CD4-positive, alpha-beta T cell treated with Interleukin-21 for 1 hour (primary cell): ENCODE data around the gene CD300H.

Source experiments
- DNase-seq: peaks from one replicate; pipeline ENCODE4 v3.0.0-alpha.2; 2020

The CD300H gene

DNA sequence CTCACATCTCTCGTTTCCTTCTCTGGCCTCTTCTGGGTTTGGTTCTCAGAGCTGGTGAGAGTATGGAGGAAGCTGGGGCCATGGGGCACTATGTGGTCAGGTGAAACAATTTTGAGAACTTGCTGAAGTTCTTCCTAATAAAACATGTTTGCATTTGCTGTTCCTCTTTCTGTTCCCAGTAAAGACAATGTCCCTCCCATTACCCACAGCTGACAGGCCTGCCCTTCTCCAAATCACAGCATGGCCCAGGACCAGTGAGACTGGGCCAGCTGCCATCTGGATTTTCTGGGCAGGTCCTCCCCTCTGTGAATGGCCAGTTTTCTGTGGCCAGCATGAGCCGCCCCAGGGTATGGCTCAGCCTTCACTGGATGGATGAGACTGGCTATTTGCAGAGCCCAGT, at the start of gene CD300H:
CD300H (minus strand) TSS at position 113 of the 400 bp plus-strand sequence.
- no peak for DNase-seq

DNA sequence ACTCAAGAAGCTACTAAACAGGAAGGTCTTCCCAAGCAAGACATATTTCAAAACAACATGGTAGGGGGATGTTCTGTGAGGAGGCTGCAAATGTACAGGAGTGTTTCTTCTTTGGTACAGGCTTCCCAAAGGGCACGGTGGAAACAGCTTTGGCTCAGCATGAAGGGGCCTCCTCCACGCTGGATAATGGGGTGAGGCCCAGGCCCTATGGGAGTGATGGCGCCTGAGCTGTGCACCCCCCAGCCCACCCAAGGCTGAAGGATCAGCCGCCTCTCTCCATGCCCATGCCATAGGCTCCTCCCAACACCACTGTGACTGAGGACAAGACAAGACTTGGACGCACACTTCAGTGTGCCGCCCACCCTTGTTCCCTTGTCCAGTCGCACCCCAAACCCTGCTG, 49.4 kb upstream of the CD300H start:
- DNase-seq = no peak

DNA sequence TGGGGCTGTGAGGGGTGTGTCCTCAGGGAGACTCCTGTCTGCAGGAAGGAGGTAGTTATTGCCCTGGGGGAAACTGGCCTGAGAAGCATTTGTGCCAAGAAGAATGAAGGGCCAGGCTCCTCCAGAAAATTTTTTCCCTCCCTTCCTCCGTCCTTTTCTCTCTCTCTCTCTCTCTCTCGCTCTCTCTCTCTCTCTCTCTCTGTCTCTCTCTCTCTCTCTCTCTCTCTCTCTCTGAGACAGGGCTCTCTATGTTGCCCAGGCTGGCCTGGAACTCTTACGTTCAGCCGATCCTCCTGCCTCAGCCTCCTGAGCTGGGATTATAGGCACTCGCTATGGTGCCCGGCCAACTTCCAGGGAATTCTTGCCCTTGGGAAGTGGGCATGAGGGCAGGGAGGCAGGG, 44.7 kb upstream of the CD300H start:
- DNase-seq = no peak

DNA sequence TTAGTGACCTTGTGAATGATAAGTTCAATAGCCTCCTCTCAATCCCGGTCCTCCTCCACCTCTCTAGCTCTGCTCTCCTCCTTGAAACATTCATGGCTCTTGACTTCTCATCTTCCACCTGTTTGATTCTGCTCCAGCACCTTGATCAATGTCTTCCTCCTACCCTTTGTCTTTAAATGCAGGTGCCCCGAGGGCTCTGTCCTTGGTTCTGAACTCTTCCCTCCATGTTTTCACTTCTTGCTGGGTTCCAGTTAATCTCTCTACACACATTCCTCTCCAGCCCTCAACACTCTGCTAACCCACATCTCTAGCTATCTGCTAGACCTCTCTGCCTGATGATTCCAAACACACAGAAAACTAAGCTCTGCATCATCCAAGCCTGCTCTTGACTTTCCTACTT, 42.8 kb upstream of the CD300H start:
- DNase-seq = no peak

DNA sequence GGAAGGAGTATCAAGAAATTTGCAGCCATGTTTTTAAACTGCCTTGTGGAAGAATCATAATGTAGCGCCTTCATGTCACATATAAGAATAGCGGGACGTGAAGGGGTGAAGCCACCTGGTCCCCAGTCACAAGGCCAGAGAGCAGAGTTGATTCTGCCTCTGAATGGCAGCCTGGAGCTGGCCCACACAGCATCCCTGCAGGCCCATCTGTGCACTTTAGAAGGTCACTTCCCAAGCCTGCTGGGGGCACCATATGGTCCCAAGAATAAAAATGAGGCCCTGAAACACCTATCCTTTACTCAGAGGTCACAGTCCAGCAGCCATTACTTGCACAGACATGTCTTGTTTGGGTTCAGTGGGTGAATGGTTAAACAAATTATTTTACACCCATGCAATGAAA, 41.2 kb upstream of the CD300H start:
- DNase-seq = no peak

DNA sequence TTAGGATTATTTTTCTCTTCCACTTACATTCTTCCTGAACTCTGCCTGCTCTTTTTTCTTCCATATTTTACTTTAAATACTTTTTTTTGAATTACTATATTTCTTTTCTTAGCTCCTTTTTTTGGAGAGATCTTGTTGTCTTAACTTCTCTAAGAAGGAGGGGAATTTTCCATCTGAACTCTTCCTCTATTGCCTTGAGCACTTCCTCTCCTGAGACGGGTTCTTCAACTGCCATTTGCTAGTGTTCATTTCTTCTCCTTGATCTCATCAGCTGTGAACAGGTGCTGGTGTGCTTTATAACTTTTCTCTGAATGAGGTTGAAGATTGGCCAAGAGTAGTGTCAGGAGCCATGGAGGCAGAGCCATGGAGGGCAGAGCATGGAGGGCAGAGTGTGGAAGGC, 39.9 kb upstream of the CD300H start:
- no peak for DNase-seq

DNA sequence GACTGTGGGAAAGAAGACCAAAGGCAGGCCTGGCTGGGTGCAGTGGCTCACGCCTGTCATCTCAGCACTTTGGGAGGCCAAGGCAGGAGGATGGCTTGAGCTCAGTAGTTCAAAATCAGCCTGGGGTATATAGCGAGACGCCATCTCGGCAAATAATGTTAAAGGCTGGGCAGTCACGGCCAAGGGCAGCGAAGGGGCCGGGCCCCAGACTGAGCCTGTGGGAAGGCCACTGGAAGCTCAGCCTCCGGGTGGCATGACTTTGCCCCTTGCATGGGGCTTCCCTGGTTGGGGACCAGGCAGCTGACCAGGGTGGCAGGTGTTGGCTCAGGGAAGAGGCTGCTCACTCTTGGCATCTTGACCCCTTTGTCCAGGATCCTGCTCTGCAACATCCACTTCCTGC, 38.7 kb upstream of the CD300H start:
- DNase-seq = no peak

DNA sequence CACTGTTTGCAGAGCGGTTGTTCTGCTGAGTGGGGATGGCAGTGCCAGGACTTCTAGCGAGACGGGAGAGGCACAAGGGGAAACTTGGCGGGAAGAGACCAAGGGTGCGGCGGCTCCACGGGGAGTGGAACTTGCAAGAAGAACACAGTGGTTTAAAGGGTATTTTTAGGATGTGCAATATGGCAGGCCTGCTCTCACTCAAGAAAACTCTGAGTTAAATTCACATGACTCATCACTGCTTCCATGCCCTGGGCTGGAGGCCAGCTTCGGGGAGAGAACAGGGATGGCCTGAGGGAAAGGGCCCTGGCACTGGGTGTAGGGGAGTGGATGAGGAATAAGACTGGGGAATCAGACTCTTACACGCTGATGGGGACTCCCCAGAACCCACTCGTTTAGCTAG, 38.1 kb upstream of the CD300H start:
- DNase-seq = no peak

DNA sequence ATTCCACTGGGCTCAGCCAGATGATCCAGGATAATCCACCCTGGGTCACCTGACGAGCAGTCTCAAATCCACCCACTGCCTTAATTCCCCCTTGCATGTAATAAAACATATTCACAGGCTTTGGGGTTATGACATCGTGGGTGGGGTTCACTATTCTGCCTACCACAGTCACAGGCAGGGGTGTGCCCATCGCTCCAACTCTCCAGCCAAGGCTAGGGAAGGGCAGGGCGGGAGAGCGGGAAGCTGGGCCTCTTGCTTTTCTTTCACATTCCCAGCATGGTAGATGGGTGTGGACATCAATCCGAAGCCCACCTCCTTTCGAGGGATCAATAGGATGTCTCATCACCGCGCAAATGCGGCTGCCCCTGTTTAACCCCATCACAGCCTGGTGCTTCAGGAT, 37.5 kb upstream of the CD300H start:
- no peak for DNase-seq

DNA sequence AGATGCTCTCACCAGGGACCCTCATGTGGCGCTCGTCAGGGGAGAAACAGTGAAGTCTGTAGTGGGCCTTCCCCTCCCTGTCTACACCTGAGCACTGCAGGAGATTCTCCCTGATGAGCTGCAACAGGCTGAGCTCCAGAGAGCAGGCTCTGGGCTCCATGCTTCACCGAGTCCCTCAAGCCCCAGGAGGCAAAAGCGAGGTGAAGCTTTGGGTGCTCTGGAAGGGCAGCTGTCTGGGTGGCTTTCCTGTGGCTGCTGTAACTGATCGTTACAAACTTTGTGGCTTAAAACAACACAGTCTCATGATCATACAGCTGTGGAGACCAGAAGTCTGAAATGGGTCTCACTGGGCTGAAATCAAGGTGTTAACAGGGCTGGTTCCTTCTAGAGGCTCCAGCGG, 36.9 kb upstream of the CD300H start:
- DNase-seq = no peak

DNA sequence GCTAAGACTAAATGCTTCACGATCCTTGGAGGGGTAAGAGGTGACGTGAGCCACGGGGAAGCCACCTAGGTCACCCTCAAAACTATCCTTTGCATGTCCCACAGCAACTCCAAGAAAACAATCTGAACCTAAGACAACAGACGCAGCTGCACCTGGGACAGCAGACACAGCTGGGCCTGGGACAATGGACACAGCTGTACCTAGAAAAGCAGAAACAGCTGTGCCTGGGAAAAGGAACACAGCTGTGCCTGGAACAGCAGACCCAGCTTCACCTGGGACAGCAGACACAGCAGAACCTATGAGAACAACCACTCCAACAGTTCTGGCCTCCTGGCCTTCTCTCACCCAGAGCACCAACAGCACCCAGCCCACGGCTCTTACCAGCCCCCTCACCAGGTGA, 36.4 kb upstream of the CD300H start:
- no peak for DNase-seq

DNA sequence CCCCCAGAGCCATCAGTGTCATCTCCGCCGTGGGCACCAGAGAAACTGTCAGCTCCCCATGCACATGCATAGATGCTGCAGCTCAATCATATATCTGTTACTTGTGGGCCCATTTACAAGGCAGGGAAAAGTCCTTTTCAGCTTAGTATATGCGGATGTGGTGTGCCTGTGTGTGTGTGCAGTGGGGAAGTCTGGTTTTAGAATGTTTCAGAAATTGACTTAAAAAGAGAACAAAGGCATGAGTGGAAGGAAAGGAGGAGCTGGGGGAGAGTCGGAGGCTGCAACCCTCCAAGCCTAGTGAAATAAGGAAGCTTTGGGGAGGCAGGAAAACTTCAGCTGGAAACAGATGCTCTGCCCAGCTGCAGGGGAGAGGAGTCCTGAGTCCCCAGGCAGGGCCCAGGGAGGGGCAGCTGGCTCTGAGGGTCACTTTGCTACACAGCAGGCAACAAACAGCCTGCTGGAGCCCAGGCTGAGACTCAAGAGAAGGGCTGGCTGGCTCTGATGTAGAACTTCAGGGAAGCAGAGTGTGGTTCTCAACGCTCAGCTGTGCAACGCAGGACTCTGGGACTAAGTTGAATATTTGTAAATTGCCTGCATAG, 35.8 kb upstream of the CD300H start:
- DNase-seq = no peak

DNA sequence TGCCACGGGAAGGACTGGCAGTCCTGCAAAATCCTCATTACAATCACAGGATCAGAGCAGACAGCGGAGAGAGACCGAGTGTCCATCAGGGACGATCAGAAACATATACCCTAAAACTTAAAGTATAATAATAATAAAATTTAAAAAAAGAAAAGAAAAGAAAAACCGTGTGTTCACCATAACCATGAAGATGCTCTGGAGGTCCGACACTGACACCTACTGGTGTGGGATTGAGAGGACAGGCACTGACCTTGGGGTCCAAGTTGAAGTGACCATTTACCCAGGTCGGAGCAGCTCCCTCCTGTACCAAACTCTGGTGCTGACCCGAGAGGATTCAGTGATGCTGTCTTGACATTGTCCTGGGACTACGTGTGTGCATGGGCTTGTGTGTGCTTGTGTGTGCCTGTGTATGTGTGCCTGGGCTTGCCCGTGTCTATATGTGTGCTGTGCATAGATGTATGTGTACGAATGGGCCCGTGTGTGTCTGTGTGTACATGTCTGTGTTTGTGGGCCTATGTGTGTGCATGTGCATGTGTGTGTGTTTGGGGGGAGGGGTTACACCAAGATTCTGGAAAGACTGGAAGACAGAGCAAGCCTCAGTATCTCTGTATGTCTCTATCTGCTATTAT, 34.7 kb upstream of the CD300H start:
- DNase-seq = peak; percentile 36

DNA sequence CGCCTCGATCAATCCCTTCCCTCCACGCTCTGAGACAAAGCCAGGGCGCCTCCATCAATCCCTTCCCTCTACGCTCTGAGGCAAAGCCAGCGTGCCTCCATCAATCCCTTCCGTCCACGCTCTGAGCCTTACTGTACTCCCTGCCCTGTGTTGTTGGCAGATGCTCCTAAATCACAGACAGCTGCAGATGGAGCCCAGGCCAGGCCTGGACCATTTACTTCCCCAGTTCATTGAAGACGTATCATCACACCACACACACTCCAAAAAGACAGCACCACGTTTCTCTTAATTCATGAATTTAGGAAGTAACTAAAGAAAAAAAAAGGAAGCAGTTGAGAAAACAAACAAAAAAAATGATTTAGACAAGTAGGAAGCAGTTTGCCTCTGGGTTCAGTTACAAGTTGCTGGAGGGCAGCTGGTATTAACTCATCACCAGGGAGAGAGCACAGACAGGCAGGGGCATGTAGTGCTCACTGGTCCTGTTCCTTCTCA, 32.2 kb upstream of the CD300H start:
- no peak for DNase-seq

DNA sequence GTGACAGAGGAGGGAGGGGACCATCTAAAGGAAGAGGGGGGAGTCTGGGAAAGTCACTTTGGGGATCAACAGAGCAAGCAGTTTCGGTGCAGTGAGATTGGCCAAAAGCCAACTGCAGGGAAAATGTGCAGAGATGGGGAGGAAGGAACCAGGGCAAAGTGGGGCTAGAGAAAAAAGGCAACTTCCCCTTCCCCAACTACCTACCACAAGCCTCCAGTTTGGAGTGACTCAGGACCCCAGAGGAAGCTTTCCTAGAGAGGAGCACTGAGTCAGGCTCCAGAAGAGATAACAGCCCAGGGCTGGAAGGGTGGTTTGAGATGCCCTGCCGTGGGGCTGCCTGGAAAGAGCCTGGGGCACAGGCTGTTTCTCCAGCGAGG, 31.7 kb upstream of the CD300H start:
- DNase-seq = no peak

DNA sequence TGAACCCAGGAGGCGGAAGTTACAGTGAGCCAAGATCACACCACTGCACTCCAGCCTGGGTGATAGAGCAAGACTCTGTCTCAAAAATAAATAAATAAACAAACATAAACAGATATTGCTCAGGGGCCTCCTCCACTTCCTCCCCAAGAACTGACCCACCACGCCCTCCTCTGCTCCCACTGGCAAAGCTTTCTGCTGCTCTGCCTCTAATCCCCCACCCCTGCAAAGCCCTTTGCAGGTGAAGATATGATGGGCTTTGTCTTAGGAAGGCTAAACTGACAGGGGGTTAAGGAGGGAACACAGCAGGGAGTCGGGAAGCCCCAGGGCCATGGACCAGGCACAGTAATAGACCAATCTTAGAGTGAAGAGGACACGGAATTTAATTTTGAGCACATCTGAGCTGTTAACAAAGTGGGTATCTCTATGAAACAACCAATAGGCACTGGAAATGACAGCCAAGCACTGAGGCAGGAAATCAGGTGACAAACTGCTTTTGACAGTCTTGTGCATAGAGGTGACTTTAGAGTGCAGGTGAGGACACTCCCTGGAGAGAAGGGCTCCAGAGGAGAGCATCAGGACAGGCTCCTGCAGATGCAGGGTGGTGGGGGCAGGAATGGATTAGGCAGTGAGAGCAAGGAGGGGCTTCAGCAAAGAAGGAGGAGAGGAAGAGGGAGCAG, 31.2 kb upstream of the CD300H start:
- DNase-seq = no peak

DNA sequence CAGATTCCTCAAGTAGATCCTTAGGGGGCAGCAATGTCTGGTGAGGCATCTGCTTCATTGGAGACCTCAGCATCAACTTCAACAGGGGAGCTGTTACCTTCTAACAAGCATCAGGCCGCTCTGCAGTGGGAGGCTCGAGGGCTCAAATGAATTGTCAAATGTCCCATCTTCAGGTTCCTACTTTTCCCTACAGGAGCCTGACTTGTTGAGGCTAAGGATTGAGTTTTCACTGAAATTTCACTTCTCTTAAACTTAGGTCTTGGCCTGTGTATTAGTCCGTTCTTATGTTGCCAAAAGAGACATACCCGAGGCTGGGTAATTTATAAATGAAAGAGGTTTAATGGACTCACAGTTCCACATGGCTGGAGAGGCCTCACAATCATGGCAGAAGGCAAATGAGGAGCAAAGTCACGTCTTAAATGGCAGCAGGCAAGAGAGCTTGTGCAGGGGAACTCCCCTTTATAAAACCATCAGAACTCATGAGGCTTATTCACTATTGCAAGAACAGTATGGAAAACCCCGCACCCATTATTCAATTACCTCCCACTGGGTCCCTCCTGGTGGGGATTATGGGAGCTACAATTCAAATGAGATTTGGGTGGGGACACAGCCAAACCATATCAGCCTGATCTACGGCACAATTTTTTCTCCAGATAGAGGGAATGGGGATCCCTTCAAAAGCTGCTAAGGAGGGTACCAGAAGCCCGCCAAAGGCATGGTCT, 29.9 kb upstream of the CD300H start:
- DNase-seq = no peak

DNA sequence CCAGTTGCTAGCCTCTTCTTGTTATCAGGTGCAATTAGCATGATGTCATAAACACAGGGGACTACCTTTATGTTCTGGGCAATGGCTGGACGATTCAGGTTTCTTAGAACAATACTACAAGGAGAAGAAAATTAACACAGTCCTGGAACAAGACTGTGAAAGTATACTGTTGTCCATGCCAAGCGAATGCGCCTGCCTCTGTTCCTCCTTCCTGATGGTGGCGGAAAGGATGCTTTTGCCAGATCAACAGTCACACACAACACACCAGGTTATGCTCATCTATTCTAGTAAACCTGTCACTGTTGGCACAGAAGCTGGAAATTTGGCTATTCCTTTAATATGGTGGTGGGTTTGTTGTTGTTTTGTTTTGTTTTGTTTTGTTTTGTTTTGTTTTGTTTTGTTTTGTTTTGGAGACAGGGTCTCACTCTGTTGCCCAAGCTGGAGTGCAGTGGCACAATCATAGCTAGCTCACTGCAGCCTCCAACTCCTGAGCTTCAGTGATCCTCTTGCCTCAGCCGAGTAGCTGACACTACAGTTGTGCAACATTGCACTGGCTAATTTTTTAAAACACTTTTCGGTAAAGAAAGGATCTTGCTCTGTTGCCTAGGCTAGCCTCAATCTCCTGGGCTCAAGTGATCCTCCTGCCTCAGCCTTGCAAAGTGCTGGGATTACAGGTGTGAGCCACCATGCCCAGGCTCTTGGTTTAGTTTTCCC, 27.9 kb upstream of the CD300H start:
- DNase-seq = no peak

DNA sequence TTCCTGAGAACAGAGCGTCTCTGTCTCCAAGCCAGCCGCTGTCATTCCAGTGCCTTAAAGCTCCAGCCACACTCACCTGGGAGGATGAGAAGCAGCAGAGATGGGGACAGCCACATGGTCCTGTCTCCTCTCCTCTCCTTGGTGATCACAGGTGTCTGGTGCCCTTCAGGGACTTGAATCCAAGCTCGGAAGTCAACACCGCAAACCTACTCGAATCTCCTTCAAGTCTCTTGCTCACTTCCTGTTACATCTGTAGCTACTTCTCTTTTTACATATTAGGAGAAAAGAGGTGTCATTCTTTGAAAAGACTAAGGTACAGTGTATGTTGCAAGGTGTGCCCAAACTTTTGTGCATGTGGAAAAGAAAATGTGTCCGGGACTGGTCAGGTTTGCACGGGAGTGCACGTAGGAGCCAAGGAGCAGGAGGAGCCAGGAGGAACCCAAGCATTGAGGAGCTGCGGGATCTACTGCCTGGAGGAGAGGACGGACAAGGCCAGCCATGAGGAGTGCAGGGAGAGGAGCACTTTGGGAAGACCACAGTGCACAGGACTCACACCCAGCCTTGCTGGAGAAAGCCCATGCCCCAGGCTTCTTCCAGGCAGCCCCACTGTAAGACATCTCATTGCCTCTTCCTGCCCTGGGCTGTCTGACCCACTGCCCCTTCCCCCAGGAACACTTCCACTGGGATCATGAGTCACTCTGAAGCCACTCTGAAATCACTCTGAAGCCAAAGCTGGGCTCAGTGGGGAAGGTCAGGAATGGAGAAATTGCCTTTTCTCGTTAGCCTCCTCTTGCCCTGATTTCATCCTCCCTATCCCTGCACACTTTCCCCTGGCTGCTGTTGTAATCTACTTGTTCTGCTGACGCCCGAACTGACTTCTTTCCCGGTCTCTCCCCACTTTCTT, 25.0 kb upstream of the CD300H start, which contains the start of gene CD300LD:
CD300LD (minus strand) TSS at position 197 of the 904 bp plus-strand sequence; CDS start at position 116, 81 bp downstream.
- no peak for DNase-seq

DNA sequence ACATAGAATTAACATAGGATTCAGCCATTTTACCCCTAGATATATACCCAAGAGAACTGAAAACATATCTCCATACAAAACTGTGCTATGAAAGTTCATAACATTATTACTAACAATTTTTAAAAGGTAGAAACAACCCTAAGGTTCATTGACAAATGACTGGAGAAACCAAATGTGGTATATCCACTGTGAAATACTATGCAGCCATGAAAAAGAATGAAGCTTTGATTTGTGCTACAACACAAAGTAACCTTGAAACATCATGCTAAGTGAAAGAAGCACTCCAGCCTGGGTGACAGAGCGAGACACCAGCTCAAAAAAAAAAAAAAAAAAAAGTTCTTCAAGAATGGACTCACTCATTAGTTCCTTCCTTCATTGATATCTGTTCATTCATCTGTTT, 24.2 kb upstream of the CD300H start:
- DNase-seq = no peak

DNA sequence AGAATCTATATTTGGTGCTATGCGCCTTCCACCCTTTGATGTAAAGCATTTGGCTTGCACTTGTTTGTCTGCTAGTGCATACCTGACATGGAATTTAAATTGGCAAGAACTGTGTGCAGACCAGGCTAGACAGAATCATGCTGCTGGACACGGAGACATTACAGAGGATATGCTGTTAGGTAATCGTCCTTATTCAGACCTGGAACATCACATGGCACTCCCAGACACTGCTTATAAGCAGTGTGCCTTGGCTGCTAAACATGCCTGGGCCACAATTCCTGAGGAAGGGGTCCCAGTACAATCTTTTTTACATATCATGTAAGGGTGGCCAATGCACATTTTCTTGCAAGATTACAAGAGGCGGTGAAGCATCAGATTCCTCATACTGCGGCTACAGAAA, 18.4 kb upstream of the CD300H start:
- DNase-seq = no peak
